Measurements from ENCODE around the gene SLC7A6OS.

Gene SLC7A6OS

GRCh38 chr16:68274441-68274840 is 36.3 kb downstream of the SLC7A6OS start:
- Mint-ChIP-seq H3K36me3 (ENCODE audit: low read depth) (peaks cover 14% of the 10 kb centered on the region), H3K4me1 (peaks cover 18% of the 10 kb centered on the region), H3K27ac (no peak overlapping the region), H3K9me3 (no peaks in the 10 kb centered on the region), H3K4me3 (no peak overlapping the region), H3K27me3 (ENCODE audit: low read depth) (no peaks in the 10 kb centered on the region)
- no peak for TF ChIP-seq CTCF (IDR thresholded peaks at IDR 0.05; ENCODE audit: unreplicated experiment in 3 of 3)

GRCh38 chr16:68273896-68274295 is 36.9 kb downstream of the SLC7A6OS start:
- peaks cover 23% of the 10 kb centered on the region for H3K4me1 Mint-ChIP-seq
- H3K9me3 Mint-ChIP-seq = no peaks in the 10 kb centered on the region
- no peaks in the 10 kb centered on the region for H3K27me3 Mint-ChIP-seq (ENCODE audit: low read depth)
- H3K4me3 Mint-ChIP-seq = no peak overlapping the region
- TF ChIP-seq CTCF (IDR thresholded peaks at IDR 0.05; ENCODE audit: unreplicated experiment in 3 of 3) = no peak
- no peak overlapping the region for H3K27ac Mint-ChIP-seq
- peaks cover 10% of the 10 kb centered on the region for H3K36me3 Mint-ChIP-seq (ENCODE audit: low read depth)

- no peak for TF ChIP-seq CTCF (IDR thresholded peaks at IDR 0.05; ENCODE audit: unreplicated experiment in 3 of 3)
- Mint-ChIP-seq H3K4me3 (no peak overlapping the region), H3K4me1 (peaks cover 24% of the 10 kb centered on the region), H3K9me3 (no peaks in the 10 kb centered on the region), H3K27ac (no peak overlapping the region), H3K27me3 (ENCODE audit: low read depth) (no peaks in the 10 kb centered on the region), H3K36me3 (ENCODE audit: low read depth) (peaks cover 10% of the 10 kb centered on the region)
These were observed 37.3 kb downstream of the SLC7A6OS start for GRCh38 chr16:68273459-68273858.

GRCh38 chr16:68272507-68273209 is 38.1 kb downstream of the SLC7A6OS start:
- H3K27me3 Mint-ChIP-seq (ENCODE audit: low read depth) = no peaks in the 10 kb centered on the region
- no peak overlapping the region for H3K27ac Mint-ChIP-seq
- no peak overlapping the region for H3K4me3 Mint-ChIP-seq
- H3K9me3 Mint-ChIP-seq = no peaks in the 10 kb centered on the region
- peaks cover 30% of the 10 kb centered on the region for H3K4me1 Mint-ChIP-seq
- no peak for TF ChIP-seq CTCF (IDR thresholded peaks at IDR 0.05; ENCODE audit: unreplicated experiment in 3 of 3)
- peaks cover 10% of the 10 kb centered on the region for H3K36me3 Mint-ChIP-seq (ENCODE audit: low read depth)

- H3K36me3 Mint-ChIP-seq (ENCODE audit: low read depth) = peaks cover 5% of the 10 kb centered on the region
- H3K9me3 Mint-ChIP-seq = no peaks in the 10 kb centered on the region
- no peaks in the 10 kb centered on the region for H3K27me3 Mint-ChIP-seq (ENCODE audit: low read depth)
- no peak for TF ChIP-seq CTCF (IDR thresholded peaks at IDR 0.05; ENCODE audit: unreplicated experiment in 3 of 3)
- H3K4me1 Mint-ChIP-seq = peaks cover 28% of the 10 kb centered on the region
- H3K4me3 Mint-ChIP-seq = no peak overlapping the region
- no peak overlapping the region for H3K27ac Mint-ChIP-seq
These were observed 40.4 kb downstream of the SLC7A6OS start for GRCh38 chr16:68270353-68270752.

GRCh38 chr16:68269793-68270192 is 41.0 kb downstream of the SLC7A6OS start:
- Mint-ChIP-seq H3K4me3 (no peak overlapping the region), H3K9me3 (no peaks in the 10 kb centered on the region), H3K36me3 (ENCODE audit: low read depth) (peaks cover 5% of the 10 kb centered on the region), H3K27me3 (ENCODE audit: low read depth) (no peaks in the 10 kb centered on the region), H3K27ac (no peak overlapping the region), H3K4me1 (peaks cover 32% of the 10 kb centered on the region)
- TF ChIP-seq CTCF (IDR thresholded peaks at IDR 0.05; ENCODE audit: unreplicated experiment in 3 of 3) = no peak

Data from nephron (organoid).